Uterus (tissue), 4 donors: ENCODE data around the gene RSPO1. TPM values are rescaled to one million over a fixed set of nuclear protein-coding genes. Genes with fewer than 3 reads are reported as not detected.

Experiments
- DNase-seq, 2 donors: peaks; one replicate each; pipeline ENCODE4 v3.0.0-alpha.2; 2019 to 2020
- H3K27ac ChIP-seq, 2 donors: fragments of 200-600 bp; sonication (generic); 1 replicate in 1 of 2; 2 replicates in 1 of 2; pipeline ENCODE4 v1.5.1; 2016 to 2018
- H3K27me3 ChIP-seq, 2 donors: fragments of 200-600 bp; sonication (generic); one replicate each; pipeline ENCODE4 v1.5.1; 2018 to 2019; ENCODE audit warnings: control low read depth in 1 of 2
- H3K36me3 ChIP-seq, 2 donors: fragments of 200-600 bp; sonication (generic); one replicate each; pipeline ENCODE4 v1.5.1; 2019; ENCODE audit warnings: control low read depth in 1 of 2
- H3K4me1 ChIP-seq, 2 donors: fragments of 200-600 bp; sonication (generic); one replicate each; pipeline ENCODE4 v1.5.1; 2018 to 2019; ENCODE audit warnings: control low read depth in 1 of 2
- H3K4me3 ChIP-seq, 2 donors: fragments of 200-600 bp; sonication (generic); 1 replicate in 1 of 2; 2 replicates in 1 of 2; pipeline ENCODE4 v1.5.1; 2018 to 2019; ENCODE audit warnings: mild to moderate bottlenecking in 1 of 2
- H3K9me3 ChIP-seq, 2 donors: fragments of 200-600 bp; sonication (generic); one replicate each; pipeline ENCODE4 v1.5.1; 2019; ENCODE audit warnings: control low read depth in 1 of 2
- CTCF ChIP-seq, 4 experiments: fragments of 200-600 bp in 2 of 4; fragments of 450-650 bp in 2 of 4; sonication (generic) in 2 of 4; IDR thresholded peaks; one replicate each; pipeline ENCODE4 v1.5.1; 2016 to 2019; ENCODE audit warnings: antibody characterized with exemption in 4 of 4, mild to moderate bottlenecking in 2 of 4, moderate library complexity in 1 of 4
- POLR2A ChIP-seq, 2 donors: fragments of 450-650 bp; IDR thresholded peaks; one replicate each; pipeline ENCODE4 v1.6.1; 2016; ENCODE audit warnings: antibody characterized with exemption in 2 of 2, mild to moderate bottlenecking in 1 of 2, moderate library complexity in 1 of 2
- intact Hi-C: fragments of 100-400 bp; cut with DNase I; formaldehyde crosslinking; loops from one replicate; pipeline ENCODE4 v1.15.1; 2023; ENCODE audit warnings: low total_unique reads
- total RNA-seq, 4 donors: library from RNA; depleted of rRNA in 3 of 4; stranded (reverse); fragments of >200 nt in 3 of 4; gene quantifications; one replicate each; pipeline versions ENCODE4 v1.1.0 to v1.2.4, GENCODE V29; 2014 to 2023
- donor health status: DM: yes; HTN: yes; CAD: no.

The RSPO1 gene
- total RNA-seq, 4 donors from 2014 or later: 4.6 to 74.6 (median 29.9) TPM

GRCh38 chr1:37677143-37677439 is 42.4 kb upstream of the RSPO1 start:
- H3K9me3 ChIP-seq: no peaks in the 10 kb centered on the region
- no peak for DNase-seq
- peak overlapping the region; percentile 84 to 87 for H3K27ac ChIP-seq
- no peaks in the 10 kb centered on the region for H3K36me3 ChIP-seq
- H3K4me3 ChIP-seq: no peak overlapping the region
- no peaks in the 10 kb centered on the region for H3K27me3 ChIP-seq
- intact Hi-C loops: loop anchor here (5.0 kb wide), 1 partner anchor 70 kb away; no protein-coding TSS in a partner anchor
- TF ChIP-seq CTCF (IDR thresholded peaks at IDR 0.05) (no peak), POLR2A (IDR thresholded peaks at IDR 0.05) (no peak)
- H3K4me1 ChIP-seq: peaks cover 15 to 21% of the 10 kb centered on the region in 2 donors

GRCh38 chr1:37676281-37677142 is 41.8 kb upstream of the RSPO1 start:
- Histone ChIP-seq H3K4me3 (no peak overlapping the region), H3K36me3 (no peaks in the 10 kb centered on the region), H3K27ac (peak overlapping the region; percentile 84 to 87), H3K4me1 (peaks cover 15 to 21% of the 10 kb centered on the region in 2 donors), H3K9me3 (no peaks in the 10 kb centered on the region), H3K27me3 (no peaks in the 10 kb centered on the region)
- intact Hi-C loops: loop anchor here (5.0 kb wide), 1 partner anchor 69 kb away; no protein-coding TSS in a partner anchor
- DNase-seq: peak; percentile 84 to 85
- TF ChIP-seq CTCF (IDR thresholded peaks at IDR 0.05) (peak in 2 of 4 experiments; percentile 24 to 28), POLR2A (IDR thresholded peaks at IDR 0.05) (no peak)

- Histone ChIP-seq H3K9me3 (no peaks in the 10 kb centered on the region), H3K4me1 (peaks cover 15 to 21% of the 10 kb centered on the region in 2 donors), H3K27ac (no peak overlapping the region), H3K4me3 (no peak overlapping the region), H3K27me3 (no peaks in the 10 kb centered on the region), H3K36me3 (no peaks in the 10 kb centered on the region)
- TF ChIP-seq POLR2A (IDR thresholded peaks at IDR 0.05): no peak
- TF ChIP-seq CTCF (IDR thresholded peaks at IDR 0.05): no peak
- intact Hi-C loops: no loop called here
- DNase-seq: no peak
These were observed 39.2 kb upstream of the RSPO1 start for GRCh38 chr1:37673920-37674319.

GRCh38 chr1:37672136-37672870 is 37.6 kb upstream of the RSPO1 start:
- no peaks in the 10 kb centered on the region for H3K36me3 ChIP-seq
- no peak for DNase-seq
- no peak overlapping the region for H3K27ac ChIP-seq
- TF ChIP-seq CTCF (IDR thresholded peaks at IDR 0.05): no peak
- no peak for TF ChIP-seq POLR2A (IDR thresholded peaks at IDR 0.05)
- H3K9me3 ChIP-seq: no peaks in the 10 kb centered on the region
- no peak overlapping the region for H3K4me3 ChIP-seq
- H3K4me1 ChIP-seq: peaks cover 12 to 16% of the 10 kb centered on the region in 2 donors
- H3K27me3 ChIP-seq: no peaks in the 10 kb centered on the region
- intact Hi-C loops: no loop called here

- Histone ChIP-seq H3K4me1 (peaks cover 8 to 23% of the 10 kb centered on the region in 2 donors), H3K9me3 (no peaks in the 10 kb centered on the region), H3K4me3 (no peak overlapping the region), H3K36me3 (no peaks in the 10 kb centered on the region), H3K27me3 (no peaks in the 10 kb centered on the region), H3K27ac (no peak overlapping the region)
- DNase-seq: no peak
- intact Hi-C loops: no loop called here
- TF ChIP-seq POLR2A (IDR thresholded peaks at IDR 0.05) (no peak), CTCF (IDR thresholded peaks at IDR 0.05) (no peak)
These were observed 36.6 kb upstream of the RSPO1 start for GRCh38 chr1:37671261-37671660.
